Effector memory CD8-positive, alpha-beta T cell (primary cell): ENCODE data around the gene NR3C2.
A peak's percentile ranks its signal among the peaks of the same experiment; 100 is the strongest.

ENCODE experiments used
- ATAC-seq: fragments of 150-1000 bp; cut with Tn5 transposase; replicated peaks from 2 replicates; pipeline ENCODE4 v1.10.0; 2021; ENCODE audit warnings: mild to moderate bottlenecking, moderate library complexity
- DNase-seq, 3 experiments: peaks; one replicate each; pipeline ENCODE4 v3.0.0; 2021
- H3K27ac Mint-ChIP-seq, 2 donors: one replicate each; pipeline ENCODE4 v1.8.0; 2022; ENCODE audit warnings: mild to moderate bottlenecking in 2 of 2, mixed read lengths in 2 of 2, moderate library complexity in 2 of 2
- H3K27me3 Mint-ChIP-seq, 2 donors: one replicate each; pipeline ENCODE4 v1.8.0; 2022; ENCODE audit warnings: mixed read lengths in 2 of 2
- H3K36me3 Mint-ChIP-seq: one replicate; pipeline ENCODE4 v1.8.0; 2022; ENCODE audit warnings: mild to moderate bottlenecking, moderate library complexity, mixed read lengths; ENCODE audit not compliant: insufficient read depth
- H3K4me1 Mint-ChIP-seq, 2 donors: one replicate each; pipeline ENCODE4 v1.8.0; 2022; ENCODE audit warnings: low read depth in 2 of 2, mixed read lengths in 2 of 2
- H3K4me3 Mint-ChIP-seq, 2 donors: one replicate each; pipeline ENCODE4 v1.8.0; 2022; ENCODE audit warnings: mild to moderate bottlenecking in 2 of 2, mixed read lengths in 2 of 2, moderate library complexity in 2 of 2
- H3K9me3 Mint-ChIP-seq, 2 donors: one replicate each; pipeline ENCODE4 v1.8.0; 2022; ENCODE audit warnings: mixed read lengths in 2 of 2

NR3C2 gene

DNA sequence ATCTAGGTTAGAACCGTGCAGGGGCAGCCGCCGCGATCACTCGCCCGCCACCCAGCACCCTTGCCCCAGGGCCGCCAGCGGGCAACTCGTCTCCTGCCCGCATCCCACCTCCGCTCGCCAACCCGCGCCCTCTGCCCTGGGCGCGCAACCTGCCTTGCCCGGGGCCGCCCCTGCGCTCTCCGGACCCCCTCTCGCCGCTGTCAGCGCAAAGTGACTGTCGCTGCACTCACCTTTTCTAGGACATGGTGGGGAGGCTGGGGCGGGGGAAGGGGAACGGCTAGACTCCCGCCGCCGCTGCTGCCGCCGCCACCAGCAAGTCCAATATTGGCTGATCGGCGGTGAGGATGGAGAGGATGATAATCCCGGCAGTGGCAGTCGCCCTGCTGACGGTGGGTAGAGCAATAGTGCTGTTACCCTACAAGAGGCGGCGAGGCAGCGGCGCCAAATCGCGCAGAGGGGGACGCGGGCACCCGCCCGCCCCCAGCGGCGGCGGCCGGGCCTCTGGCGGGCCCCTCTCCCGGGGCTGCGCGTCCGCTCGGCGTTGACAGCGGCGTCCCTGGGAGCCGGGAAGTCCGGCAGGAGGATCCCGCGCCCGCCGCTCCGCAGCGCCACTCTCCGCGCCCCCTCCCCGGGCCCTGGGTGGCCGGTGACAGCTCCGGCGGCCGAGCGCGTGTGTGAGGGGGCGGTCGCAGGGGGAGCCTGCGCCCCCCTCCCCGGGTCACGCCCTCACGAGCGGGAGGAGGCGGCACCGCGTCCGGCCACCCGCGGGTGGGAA, 2.3 kb upstream of the NR3C2 start:
- Mint-ChIP-seq H3K36me3 (peaks cover 38% of the 10 kb centered on the region), H3K27me3 (peaks cover 0 to 6% of the 10 kb centered on the region in 2 donors), H3K4me3 (peak overlapping the region; percentile 90 to 91), H3K27ac (peak overlapping the region; percentile 99), H3K4me1 (peaks cover 26% of the 10 kb centered on the region in 2 donors), H3K9me3 (no peaks in the 10 kb centered on the region)
- DNase-seq (peak; percentile 44 to 48 (median 47)), ATAC-seq (peak; percentile 14)

DNA sequence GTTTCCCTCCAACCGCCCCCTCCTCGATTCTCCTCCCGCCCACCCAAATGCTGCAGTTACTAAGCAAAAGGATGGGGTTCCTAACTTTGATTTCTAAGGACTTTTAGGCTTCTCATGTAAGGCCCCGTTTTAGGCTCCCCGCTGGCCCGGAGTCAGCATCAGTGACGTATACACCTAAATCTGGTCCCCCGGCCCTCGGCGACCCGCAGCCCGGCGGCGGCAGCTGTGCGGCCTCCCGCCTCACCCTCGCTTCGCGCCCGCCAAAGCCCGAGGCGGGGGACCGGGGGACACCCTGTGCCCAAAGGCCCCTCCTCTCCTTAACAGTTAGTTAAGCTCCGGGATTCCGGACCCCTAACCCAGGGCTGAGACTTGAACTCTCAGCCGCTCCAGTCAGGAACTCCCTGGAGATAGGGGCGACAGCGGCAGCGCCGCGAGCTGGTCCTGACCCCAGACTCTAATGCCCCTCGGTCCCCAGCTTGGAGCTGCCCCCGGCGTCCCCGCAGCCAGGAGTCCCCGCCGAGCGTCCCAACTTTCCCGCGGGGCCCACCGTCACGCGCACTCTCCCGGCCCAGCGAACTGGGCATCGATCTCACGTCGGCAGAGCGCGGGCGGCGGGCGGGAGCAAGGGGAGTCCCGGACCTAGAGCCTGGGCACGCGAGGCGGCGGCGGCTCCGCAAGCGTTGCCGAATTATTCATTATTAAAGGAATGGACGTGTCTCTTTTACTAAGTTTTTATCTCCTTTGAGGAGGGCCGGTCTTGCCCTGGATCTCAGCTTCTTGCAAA, 1.5 kb upstream of the NR3C2 start:
- H3K4me1 Mint-ChIP-seq, result peaks cover 30 to 31% of the 10 kb centered on the region in 2 donors
- DNase-seq (peak; percentile 21 to 34 (median 25)), ATAC-seq (no peak)
- peaks cover 0 to 6% of the 10 kb centered on the region in 2 donors for H3K27me3 Mint-ChIP-seq
- H3K27ac Mint-ChIP-seq, result peak overlapping the region; percentile 99
- peak overlapping the region; percentile 90 to 91 for H3K4me3 Mint-ChIP-seq
- H3K9me3 Mint-ChIP-seq, result no peaks in the 10 kb centered on the region
- H3K36me3 Mint-ChIP-seq, result peaks cover 43% of the 10 kb centered on the region

DNA sequence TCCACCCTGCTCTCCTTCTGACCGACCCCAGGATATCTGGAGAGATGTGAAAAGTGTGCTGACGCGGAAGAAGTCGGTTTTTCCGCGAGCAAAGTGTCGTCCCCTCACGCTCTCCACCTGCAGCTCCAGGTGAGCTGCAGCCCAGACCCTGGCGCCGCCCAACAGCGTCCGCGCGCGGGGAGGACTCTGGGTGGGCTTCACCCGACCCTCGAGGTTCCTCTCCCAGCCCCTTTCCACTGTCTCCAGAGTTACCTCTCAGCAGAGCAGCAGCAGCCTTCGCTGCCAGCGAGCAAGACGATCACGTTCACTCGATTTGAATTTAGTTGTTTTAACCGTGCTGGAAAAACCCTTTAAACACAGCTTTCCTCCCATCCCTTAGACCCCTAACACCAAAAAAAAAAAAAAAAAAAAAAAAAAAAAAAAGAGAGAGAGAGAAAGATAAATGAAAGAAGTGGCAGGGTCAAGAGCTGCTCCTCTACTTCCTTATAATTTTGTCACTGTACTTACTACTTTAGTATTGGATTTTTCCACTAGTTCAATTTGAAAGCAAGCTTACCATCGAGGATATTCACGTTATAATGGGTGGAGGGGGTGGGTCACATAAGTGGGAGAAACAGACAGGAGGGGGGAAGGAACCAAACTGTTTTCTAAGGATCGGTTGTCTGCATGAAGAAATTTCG, 758 bp upstream of the NR3C2 start:
- Mint-ChIP-seq H3K4me1 (peaks cover 34% of the 10 kb centered on the region in 2 donors), H3K27me3 (peaks cover 0 to 6% of the 10 kb centered on the region in 2 donors), H3K9me3 (no peaks in the 10 kb centered on the region), H3K36me3 (peaks cover 43% of the 10 kb centered on the region), H3K4me3 (peak overlapping the region; percentile 90 to 91), H3K27ac (peak overlapping the region; percentile 99)
- ATAC-seq (peak; percentile 0), DNase-seq (no peak)

DNA sequence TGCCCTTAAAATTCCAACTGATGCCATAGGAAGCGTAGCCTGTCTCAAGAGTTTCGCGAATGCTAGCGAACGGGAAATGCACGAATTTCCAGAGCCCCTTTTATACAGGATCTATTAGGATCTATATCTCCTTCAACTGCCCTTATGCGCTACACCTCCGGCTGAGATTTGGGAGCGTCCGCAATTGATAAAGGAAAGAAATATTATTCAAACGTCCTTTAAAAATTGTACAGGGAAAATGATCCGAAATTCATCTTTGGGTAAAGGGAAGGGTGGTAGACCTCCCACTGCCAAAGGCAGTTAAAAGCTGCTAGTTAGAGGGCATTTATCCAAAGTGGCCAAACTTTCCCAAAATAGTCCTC, 609 bp downstream of the NR3C2 start:
- ATAC-seq (no peak), DNase-seq (no peak)
- H3K4me1 Mint-ChIP-seq, result peaks cover 33% of the 10 kb centered on the region in 2 donors
- peaks cover 40% of the 10 kb centered on the region for H3K36me3 Mint-ChIP-seq
- H3K27me3 Mint-ChIP-seq, result peaks cover 0 to 6% of the 10 kb centered on the region in 2 donors
- peak overlapping the region in 1 of 2 donors; percentile 99 for H3K27ac Mint-ChIP-seq
- H3K9me3 Mint-ChIP-seq, result no peaks in the 10 kb centered on the region
- peak overlapping the region; percentile 90 to 91 for H3K4me3 Mint-ChIP-seq

DNA sequence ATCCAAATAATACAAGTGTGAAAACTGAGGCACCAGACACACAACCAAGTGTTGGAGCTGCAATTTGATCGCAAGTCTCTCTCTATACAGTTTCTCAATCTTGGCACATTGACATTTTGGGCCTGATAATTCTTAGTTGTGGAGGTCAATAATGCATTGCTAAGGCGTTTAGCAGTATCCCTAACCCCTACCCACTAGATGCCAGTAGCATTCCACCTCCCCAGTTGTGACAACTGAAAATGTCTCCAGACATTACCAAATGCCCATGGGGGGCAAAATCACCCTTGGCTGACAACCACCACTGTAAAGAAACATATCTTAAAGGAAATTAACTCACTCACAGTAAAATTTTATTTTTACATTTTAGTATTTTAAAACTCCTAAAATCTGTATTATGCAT, 4.2 kb downstream of the NR3C2 start:
- peaks cover 19% of the 10 kb centered on the region for H3K36me3 Mint-ChIP-seq
- no peaks in the 10 kb centered on the region for H3K27me3 Mint-ChIP-seq
- peaks cover 41 to 46% of the 10 kb centered on the region in 2 donors for H3K4me1 Mint-ChIP-seq
- no peak overlapping the region for H3K27ac Mint-ChIP-seq
- H3K4me3 Mint-ChIP-seq, result no peak overlapping the region
- DNase-seq, result no peak
- H3K9me3 Mint-ChIP-seq, result no peaks in the 10 kb centered on the region
- no peak for ATAC-seq

DNA sequence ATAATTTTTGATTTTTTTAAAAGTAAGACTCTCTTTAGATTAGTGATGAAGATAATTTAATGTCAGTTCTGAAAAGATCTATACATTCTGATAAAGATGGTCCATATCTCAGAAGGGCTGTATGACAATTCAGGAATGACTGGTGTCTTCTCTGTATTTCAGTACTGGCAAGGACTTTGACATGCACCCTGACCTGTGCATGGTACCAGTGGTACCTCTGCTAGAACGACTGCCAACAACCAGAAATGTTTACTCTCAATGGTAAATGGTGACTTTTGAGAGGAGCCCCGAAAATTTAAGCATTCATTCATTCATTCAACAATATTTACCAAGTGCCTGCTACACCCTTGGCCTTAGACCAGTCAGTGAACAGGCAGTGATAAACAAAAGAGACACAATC, 4.8 kb downstream of the NR3C2 start:
- DNase-seq, result no peak
- H3K27ac Mint-ChIP-seq, result no peak overlapping the region
- no peaks in the 10 kb centered on the region for H3K9me3 Mint-ChIP-seq
- ATAC-seq, result no peak
- peaks cover 13% of the 10 kb centered on the region for H3K36me3 Mint-ChIP-seq
- no peaks in the 10 kb centered on the region for H3K27me3 Mint-ChIP-seq
- H3K4me1 Mint-ChIP-seq, result peaks cover 43 to 46% of the 10 kb centered on the region in 2 donors
- H3K4me3 Mint-ChIP-seq, result no peak overlapping the region

DNA sequence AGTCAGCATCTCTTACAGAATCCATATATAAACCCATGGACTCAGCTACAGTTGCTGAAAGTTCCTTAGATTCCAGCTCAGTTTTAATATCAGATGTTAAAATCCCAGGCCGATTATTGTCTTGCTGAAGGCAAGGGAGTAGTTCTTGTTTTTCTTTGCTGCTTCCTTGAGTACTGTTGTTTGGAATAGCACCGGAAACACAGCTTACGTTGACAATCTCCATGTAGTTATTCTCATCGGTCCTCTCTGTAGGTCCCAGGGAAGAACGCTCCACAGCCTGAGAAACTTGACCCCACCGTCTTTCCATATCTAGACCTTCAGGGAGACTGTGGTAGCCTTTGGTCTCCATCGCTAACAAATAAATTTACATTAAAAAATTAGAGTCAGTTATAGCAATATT, 5.7 kb downstream of the NR3C2 start:
- no peak for ATAC-seq
- no peak for DNase-seq
- Mint-ChIP-seq H3K4me3 (no peak overlapping the region), H3K4me1 (peaks cover 45 to 47% of the 10 kb centered on the region in 2 donors), H3K36me3 (peaks cover 7% of the 10 kb centered on the region), H3K27me3 (no peaks in the 10 kb centered on the region), H3K27ac (no peak overlapping the region), H3K9me3 (no peaks in the 10 kb centered on the region)

DNA sequence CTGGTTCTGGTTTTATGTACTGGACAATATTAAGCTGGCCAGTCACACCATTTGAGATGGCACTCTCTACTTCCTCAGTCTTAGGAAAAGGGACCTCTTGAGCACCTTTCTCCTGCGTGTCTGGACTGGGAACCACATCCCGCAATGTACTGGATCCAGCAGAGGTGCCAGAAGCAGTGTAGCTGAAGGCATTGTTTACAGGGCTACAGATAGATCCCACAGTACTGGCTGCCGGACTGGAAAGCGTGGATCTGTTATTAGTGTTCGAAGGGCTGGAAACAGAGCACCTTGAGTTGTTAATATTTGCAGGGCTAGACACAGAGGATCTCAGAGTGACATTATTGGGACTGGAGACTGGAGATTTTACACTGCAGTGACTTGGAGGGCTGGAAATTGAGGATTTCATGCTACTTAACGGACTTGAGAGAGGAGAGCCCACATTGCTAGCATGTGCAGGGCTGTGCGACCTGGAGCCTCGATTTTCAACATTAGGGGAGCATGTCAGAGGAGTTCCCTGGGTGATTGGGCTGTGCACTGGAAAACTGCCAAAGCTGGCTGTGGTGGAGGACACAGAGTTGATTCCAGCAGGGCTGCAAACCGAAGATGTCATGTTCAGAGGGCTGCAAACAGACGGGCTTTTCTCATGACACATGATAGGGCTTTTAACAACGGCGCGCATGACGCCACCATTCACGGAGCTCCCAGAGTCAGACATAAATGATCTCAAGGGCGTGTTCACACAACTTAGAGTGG, 6.4 kb downstream of the NR3C2 start:
- H3K36me3 Mint-ChIP-seq, result peaks cover 7% of the 10 kb centered on the region
- DNase-seq (no peak), ATAC-seq (no peak)
- peaks cover 40 to 47% of the 10 kb centered on the region in 2 donors for H3K4me1 Mint-ChIP-seq
- no peaks in the 10 kb centered on the region for H3K27me3 Mint-ChIP-seq
- peak overlapping the region in 1 of 2 donors; percentile 22 for H3K4me3 Mint-ChIP-seq
- no peak overlapping the region for H3K27ac Mint-ChIP-seq
- no peaks in the 10 kb centered on the region for H3K9me3 Mint-ChIP-seq

DNA sequence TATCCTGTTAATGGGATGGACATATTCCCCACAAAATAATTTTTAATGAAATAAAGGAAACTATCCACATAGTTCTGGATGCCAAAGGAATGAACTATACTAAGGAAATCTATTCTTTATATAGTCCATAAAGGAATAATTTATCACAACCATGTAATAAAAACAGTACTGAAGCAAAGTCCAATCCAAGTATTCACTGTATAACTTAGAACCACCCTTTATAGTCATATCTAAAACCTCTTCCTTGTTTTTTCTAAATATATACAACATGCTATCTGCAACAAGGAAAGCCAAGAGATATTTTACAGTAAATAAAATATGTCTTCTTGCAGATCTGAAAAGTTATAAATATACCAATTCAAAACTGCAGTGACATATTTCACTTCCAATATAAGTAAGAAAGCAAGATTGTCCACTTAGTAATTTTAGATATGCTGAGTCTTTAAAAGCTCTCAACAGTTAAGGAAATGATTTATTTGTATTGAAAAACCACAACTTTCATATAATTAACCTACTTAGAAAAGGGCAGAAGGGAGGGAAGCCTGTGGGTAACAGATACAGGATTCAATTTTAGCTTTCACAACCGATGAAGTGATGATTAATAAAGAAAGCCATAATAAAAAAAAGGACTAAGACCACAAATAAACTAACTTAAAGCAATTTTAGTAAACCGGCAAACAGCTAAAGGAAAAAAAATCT, 8.0 kb downstream of the NR3C2 start:
- H3K4me1 Mint-ChIP-seq, result peaks cover 29 to 45% of the 10 kb centered on the region in 2 donors
- peaks cover 5% of the 10 kb centered on the region for H3K36me3 Mint-ChIP-seq
- H3K9me3 Mint-ChIP-seq, result no peaks in the 10 kb centered on the region
- no peak overlapping the region for H3K27ac Mint-ChIP-seq
- peak overlapping the region; percentile 56 to 62 for H3K4me3 Mint-ChIP-seq
- ATAC-seq (peak; percentile 74), DNase-seq (no peak)
- H3K27me3 Mint-ChIP-seq, result no peaks in the 10 kb centered on the region

DNA sequence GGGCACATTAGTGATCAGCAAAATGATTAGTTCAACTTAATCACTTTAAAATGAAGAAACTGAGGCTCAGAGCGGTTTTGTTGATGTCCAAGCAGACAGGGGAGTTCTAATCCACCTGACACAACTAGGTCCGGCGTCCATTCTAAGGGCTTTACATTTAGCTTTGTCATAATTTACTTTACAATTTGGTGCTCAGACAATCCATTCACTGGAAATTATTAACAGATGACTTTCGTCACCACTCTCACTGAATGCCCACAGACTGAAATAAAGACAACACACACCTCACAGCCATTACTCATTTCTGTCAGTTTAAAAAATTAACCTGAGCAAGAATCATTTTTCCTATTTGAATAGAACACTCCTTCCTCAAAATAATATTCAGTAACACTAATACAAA, 10.8 kb downstream of the NR3C2 start:
- no peak overlapping the region for H3K4me3 Mint-ChIP-seq
- H3K27me3 Mint-ChIP-seq, result no peaks in the 10 kb centered on the region
- peaks cover 35 to 52% of the 10 kb centered on the region in 2 donors for H3K4me1 Mint-ChIP-seq
- no peaks in the 10 kb centered on the region for H3K36me3 Mint-ChIP-seq
- ATAC-seq (no peak), DNase-seq (no peak)
- no peaks in the 10 kb centered on the region for H3K9me3 Mint-ChIP-seq
- H3K27ac Mint-ChIP-seq, result no peak overlapping the region

DNA sequence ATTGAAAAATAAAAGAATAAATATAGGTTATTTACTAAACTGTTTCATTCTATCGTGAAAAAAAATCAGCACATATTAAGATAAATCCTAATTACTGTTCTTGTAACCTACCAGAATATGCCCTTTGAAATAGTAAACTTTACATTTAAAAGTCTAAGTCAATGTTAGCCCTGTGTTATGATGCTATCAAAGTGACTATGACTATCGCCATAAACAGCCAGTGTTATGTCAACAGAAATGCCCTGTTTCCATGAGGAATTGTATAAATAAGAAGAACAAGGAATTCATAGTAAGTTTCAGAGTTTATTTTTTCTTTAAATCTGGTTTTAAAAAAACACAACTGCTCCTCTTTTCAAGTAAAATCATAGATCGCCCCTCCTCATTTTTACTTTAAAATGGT, 11.4 kb downstream of the NR3C2 start:
- H3K4me3 Mint-ChIP-seq, result no peak overlapping the region
- peaks cover 36 to 54% of the 10 kb centered on the region in 2 donors for H3K4me1 Mint-ChIP-seq
- no peaks in the 10 kb centered on the region for H3K9me3 Mint-ChIP-seq
- no peak for ATAC-seq
- H3K27ac Mint-ChIP-seq, result no peak overlapping the region
- no peaks in the 10 kb centered on the region for H3K36me3 Mint-ChIP-seq
- DNase-seq, result no peak
- no peaks in the 10 kb centered on the region for H3K27me3 Mint-ChIP-seq

DNA sequence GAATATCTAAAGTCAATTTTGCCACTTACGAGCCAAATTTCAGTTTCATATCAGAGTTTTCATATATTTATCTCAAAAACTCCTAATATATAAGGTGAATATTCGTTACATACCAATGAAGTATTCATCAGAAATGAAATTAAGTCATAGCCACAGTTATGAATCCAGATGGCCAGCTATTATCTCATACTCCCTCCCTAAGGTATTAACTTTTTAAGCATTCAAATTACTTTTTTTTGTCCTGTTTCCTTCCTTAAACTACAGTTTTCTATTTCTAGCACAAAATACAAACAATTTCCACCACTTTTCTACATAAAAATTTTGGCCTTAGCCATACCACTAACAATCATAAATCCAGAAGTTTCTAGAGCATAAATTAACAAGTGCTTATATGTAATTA, 13.0 kb downstream of the NR3C2 start:
- Mint-ChIP-seq H3K4me3 (no peak overlapping the region), H3K4me1 (peaks cover 35 to 45% of the 10 kb centered on the region in 2 donors), H3K9me3 (no peaks in the 10 kb centered on the region), H3K27ac (no peak overlapping the region), H3K27me3 (no peaks in the 10 kb centered on the region), H3K36me3 (no peaks in the 10 kb centered on the region)
- no peak for DNase-seq
- no peak for ATAC-seq
